A673 (cell line): ENCODE results near the gene PALB2. TPM values are rescaled to one million over a fixed set of nuclear protein-coding genes. Genes with fewer than 3 reads are reported as not detected.

Experiments used
- BruUV-seq: library from RNA; stranded (reverse); fragments of 400-500 nt; replicated peaks from 2 replicates; lab custom pipeline; 2021; lab: Mats Ljungman, UMichigan
- CTCF ChIA-PET: fragments of 300-600 bp; sonication (Branson Sonifier 250); formaldehyde crosslinking; loops from one replicate; lab custom pipeline; 2022; ENCODE audit warnings: antibody characterized with exemption; lab: Charles Lee
- POLR2A ChIA-PET: fragments of 300-600 bp; sonication (Branson Sonifier 250); formaldehyde crosslinking; loops from one replicate; lab custom pipeline; 2022; ENCODE audit warnings: antibody characterized with exemption; ENCODE audit not compliant: low non-redundant PET; lab: Charles Lee
- DNase-seq: peaks from one replicate; pipeline ENCODE4 v3.0.0-alpha.2; 2015; ENCODE audit warnings: low spot score
- H3K27ac ChIP-seq: fragments of 200-600 bp; sonication (generic); 2 replicates; pipeline ENCODE4 v1.5.1; 2016; ENCODE audit warnings: mixed run types, low read depth, mild to moderate bottlenecking, mixed read lengths, antibody characterized with exemption, low read length; ENCODE audit not compliant: poor library complexity, severe bottlenecking
- H3K27me3 ChIP-seq: fragments of 200-600 bp; sonication (generic); replicated peaks from 2 replicates; pipeline ENCODE4 v1.6.1; 2017; ENCODE audit warnings: mixed run types, low read depth, mild to moderate bottlenecking, mixed read lengths, antibody characterized with exemption, low read length; ENCODE audit not compliant: insufficient read depth, poor library complexity
- H3K36me3 ChIP-seq: fragments of 200-600 bp; sonication (generic); 2 replicates; pipeline ENCODE4 v1.6.1; 2016; ENCODE audit warnings: mixed run types, mild to moderate bottlenecking, mixed read lengths, antibody characterized with exemption, low read length; ENCODE audit not compliant: insufficient read depth, poor library complexity, severe bottlenecking
- H3K4me1 ChIP-seq: fragments of 200-600 bp; sonication (generic); 2 replicates; pipeline ENCODE4 v1.6.1; 2017; ENCODE audit warnings: mixed run types, mild to moderate bottlenecking, mixed read lengths, antibody characterized with exemption, low read length; ENCODE audit not compliant: insufficient read depth, poor library complexity, severe bottlenecking
- H3K4me3 ChIP-seq: fragments of 200-600 bp; sonication (generic); 2 replicates; pipeline ENCODE4 v1.5.1; 2016; ENCODE audit warnings: low read depth, mixed run types, mild to moderate bottlenecking, mixed read lengths, low read length; ENCODE audit not compliant: poor library complexity, severe bottlenecking
- H3K9me3 ChIP-seq: fragments of 200-600 bp; sonication (generic); 2 replicates; pipeline ENCODE4 v1.6.1; 2016; ENCODE audit warnings: mixed run types, low read depth, mild to moderate bottlenecking, mixed read lengths, antibody characterized with exemption, low read length; ENCODE audit not compliant: poor library complexity, severe bottlenecking
- CTCF ChIP-seq: fragments of 300-800, 200-600 bp; sonication (generic); conservative IDR thresholded peaks from 2 replicates; pipeline ENCODE4 v1.5.1; 2017; ENCODE audit warnings: low read depth, mild to moderate bottlenecking, antibody characterized with exemption, low read length, moderate library complexity, mixed read lengths
- EZH2 ChIP-seq: fragments of 200-600 bp; sonication (generic); IDR thresholded peaks from 2 replicates; pipeline ENCODE4 v1.6.1; 2017; ENCODE audit warnings: borderline replicate concordance, low read depth, mild to moderate bottlenecking, mixed read lengths, antibody characterized with exemption, low read length; ENCODE audit not compliant: poor library complexity, severe bottlenecking
- intact Hi-C: fragments of 100-400 bp; cut with micrococcal nuclease; formaldehyde crosslinking; loops from one replicate; pipeline ENCODE4 v1.10.0; 2022; ENCODE audit not compliant: unreplicated experiment
- total RNA-seq: library from RNA; stranded (reverse); gene quantifications from 2 replicates; pipeline ENCODE4 v1.2.3, GENCODE V29; 2021

PALB2 gene
- total RNA-seq, 1 experiment from 2014 or later, result 27.2 TPM

GRCh38 chr16:23687034-23687808, 46.1 kb upstream of the PALB2 start:
- H3K4me3 ChIP-seq, result no peak overlapping the region
- peaks cover 100% of the 10 kb centered on the region for H3K36me3 ChIP-seq
- no TSS peak for BruUV-seq
- intact Hi-C loops, result no loop called here
- no peaks in the 10 kb centered on the region for H3K9me3 ChIP-seq
- CTCF ChIA-PET, result no interaction called here
- no peak for DNase-seq
- no peak overlapping the region for H3K27ac ChIP-seq
- POLR2A ChIA-PET, result no interaction called here
- TF ChIP-seq EZH2 (no peak), CTCF (no peak)
- H3K27me3 ChIP-seq, result no peaks in the 10 kb centered on the region
- H3K4me1 ChIP-seq, result peaks cover 6% of the 10 kb centered on the region

- ChIA-PET POLR2A (no interaction called here), CTCF (no interaction called here)
- TF ChIP-seq CTCF, result no peak
- Histone ChIP-seq H3K36me3 (peaks cover 86% of the 10 kb centered on the region), H3K27ac (no peak overlapping the region), H3K9me3 (no peaks in the 10 kb centered on the region), H3K4me1 (peaks cover 23% of the 10 kb centered on the region), H3K27me3 (no peaks in the 10 kb centered on the region), H3K4me3 (no peak overlapping the region)
- no peak for DNase-seq
- no TSS peak for BruUV-seq
- intact Hi-C loops, result no loop called here
These were observed 42.4 kb upstream of the PALB2 start for GRCh38 chr16:23683487-23683886.

GRCh38 chr16:23682181-23682580, 41.1 kb upstream of the PALB2 start:
- TF ChIP-seq EZH2 (no peak), CTCF (no peak)
- H3K27me3 ChIP-seq, result no peaks in the 10 kb centered on the region
- ChIA-PET CTCF (no interaction called here), POLR2A (no interaction called here)
- no TSS peak for BruUV-seq
- H3K27ac ChIP-seq, result no peak overlapping the region
- DNase-seq, result peak; percentile 83
- peaks cover 73% of the 10 kb centered on the region for H3K36me3 ChIP-seq
- H3K4me3 ChIP-seq, result peak overlapping the region; percentile 88
- intact Hi-C loops, result no loop called here
- H3K4me1 ChIP-seq, result peaks cover 27% of the 10 kb centered on the region
- H3K9me3 ChIP-seq, result no peaks in the 10 kb centered on the region
